Measurements from ENCODE around the gene IFNLR1. TPM values are rescaled to one million over a fixed set of nuclear protein-coding genes. Genes with fewer than 3 reads are reported as not detected.

IFNLR1 gene
- total RNA-seq, 2 experiments from 2014 or later, result 1.2 to 1.3 TPM

DNA sequence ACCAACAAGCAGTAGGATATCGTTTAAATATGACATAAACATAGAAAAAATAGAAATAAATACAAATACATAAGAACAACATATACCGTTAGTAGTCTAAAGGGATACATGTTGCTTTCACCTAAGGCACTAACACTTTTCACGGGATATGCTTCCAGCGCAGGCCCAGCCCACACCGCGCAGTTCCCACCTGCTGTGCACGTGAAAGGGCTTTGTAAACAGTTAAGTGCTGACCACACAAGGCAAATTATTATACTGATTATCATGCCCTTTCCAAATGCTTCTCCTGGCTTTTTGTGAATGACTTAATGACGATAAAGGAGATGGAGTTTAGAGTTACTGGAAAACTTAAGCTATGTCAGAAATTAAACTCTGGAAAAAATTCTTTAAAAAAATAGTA lies 32.9 kb downstream of the IFNLR1 start:
- Histone ChIP-seq H3K9me3 (ENCODE audit: control insufficient read depth in 1 of 2, insufficient read depth in 1 of 2, low read length in 2 of 2) (no peaks in the 10 kb centered on the region), H3K36me3 (ENCODE audit: insufficient read depth, low read length) (peaks cover 6% of the 10 kb centered on the region), H3K27ac (ENCODE audit: low read depth in 1 of 2, low read length in 2 of 2) (no peak overlapping the region), H3K27me3 (ENCODE audit: control insufficient read depth in 1 of 2, insufficient read depth in 2 of 2, low read length in 2 of 2) (peaks cover 11 to 23% of the 10 kb centered on the region in 2 experiments), H3K4me1 (ENCODE audit: insufficient read depth, low read length) (peaks cover 12% of the 10 kb centered on the region), H3K4me3 (ENCODE audit: low read length) (no peak overlapping the region)
- Mint-ChIP-seq H3K9me3 (no peaks in the 10 kb centered on the region), H3K36me3 (ENCODE audit: low read depth) (peaks cover under 1% of the 10 kb centered on the region), H3K27me3 (peaks cover 34% of the 10 kb centered on the region), H3K27ac (no peak overlapping the region), H3K4me1 (ENCODE audit: low read depth) (peaks cover 11% of the 10 kb centered on the region), H3K4me3 (no peak overlapping the region)
- TF ChIP-seq, protein P1, sequence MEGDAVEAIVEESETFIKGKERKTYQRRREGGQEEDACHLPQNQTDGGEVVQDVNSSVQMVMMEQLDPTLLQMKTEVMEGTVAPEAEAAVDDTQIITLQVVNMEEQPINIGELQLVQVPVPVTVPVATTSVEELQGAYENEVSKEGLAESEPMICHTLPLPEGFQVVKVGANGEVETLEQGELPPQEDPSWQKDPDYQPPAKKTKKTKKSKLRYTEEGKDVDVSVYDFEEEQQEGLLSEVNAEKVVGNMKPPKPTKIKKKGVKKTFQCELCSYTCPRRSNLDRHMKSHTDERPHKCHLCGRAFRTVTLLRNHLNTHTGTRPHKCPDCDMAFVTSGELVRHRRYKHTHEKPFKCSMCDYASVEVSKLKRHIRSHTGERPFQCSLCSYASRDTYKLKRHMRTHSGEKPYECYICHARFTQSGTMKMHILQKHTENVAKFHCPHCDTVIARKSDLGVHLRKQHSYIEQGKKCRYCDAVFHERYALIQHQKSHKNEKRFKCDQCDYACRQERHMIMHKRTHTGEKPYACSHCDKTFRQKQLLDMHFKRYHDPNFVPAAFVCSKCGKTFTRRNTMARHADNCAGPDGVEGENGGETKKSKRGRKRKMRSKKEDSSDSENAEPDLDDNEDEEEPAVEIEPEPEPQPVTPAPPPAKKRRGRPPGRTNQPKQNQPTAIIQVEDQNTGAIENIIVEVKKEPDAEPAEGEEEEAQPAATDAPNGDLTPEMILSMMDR (IDR thresholded peaks at IDR 0.05), result no peak
- CTCF ChIA-PET, result no interaction called here
- intact Hi-C loops (cut with DNase I, micrococcal nuclease), result no loop called here
- no peak for ATAC-seq (ENCODE audit: poor library complexity)
- POLR2A ChIA-PET, result no interaction called here
- DNase-seq, result no peak

DNA sequence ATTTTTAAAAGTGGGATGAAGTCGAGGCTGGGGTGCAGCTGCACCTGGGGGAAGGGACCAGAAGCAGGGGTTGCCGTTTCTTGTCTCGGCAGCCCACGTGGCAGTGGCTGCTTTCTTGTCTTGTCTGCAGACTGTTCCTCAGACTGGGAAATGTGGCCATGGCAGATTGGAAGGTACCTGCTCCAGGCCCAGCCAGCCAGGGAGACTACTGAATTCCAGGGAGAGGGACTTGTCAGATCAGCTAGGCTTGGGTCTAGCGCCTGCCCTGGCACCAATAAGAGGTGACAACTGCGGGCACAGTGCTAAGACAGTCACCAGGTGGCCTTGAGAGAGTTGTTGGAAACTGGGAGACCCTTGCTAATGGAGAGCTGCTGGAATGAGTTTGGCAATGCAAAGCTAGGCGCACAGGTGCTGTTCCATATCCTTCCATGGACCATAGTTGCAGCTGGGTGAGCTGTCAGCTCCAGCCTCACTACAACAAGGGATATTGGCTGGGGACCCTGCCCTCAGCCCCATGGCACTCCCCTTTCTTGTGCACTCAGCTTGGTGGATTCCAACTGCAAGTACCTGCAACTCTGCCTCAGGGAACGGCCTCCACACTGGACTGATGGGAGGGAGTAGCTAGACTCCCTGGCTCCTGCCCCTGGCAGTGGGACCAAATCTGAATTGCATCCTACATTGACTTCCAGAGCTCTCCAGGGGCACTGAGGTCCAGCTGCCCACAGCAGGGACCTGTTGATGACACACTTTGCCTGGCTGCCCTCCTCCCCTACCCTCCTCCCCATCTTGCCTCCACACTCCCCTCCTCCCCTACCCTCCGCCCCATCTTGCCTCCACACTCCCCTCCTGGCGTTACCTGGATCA lies 34.2 kb downstream of the IFNLR1 start:
- POLR2A ChIA-PET, result no interaction called here

GRCh38 chr1:24151175-24151533 lies 35.9 kb downstream of the IFNLR1 start:
- peak overlapping the region; percentile 44 for H3K4me3 Mint-ChIP-seq
- ChIA-PET CTCF (interaction anchor here (0.6 to 2.4 kb wide), 7 partner anchors 48 to 684 kb away, joined by 3 to 14 read pairs (median 5); no protein-coding TSS in a partner anchor), POLR2A (no interaction called here)
- H3K4me1 Mint-ChIP-seq (ENCODE audit: low read depth), result peaks cover 11% of the 10 kb centered on the region
- peaks cover 45% of the 10 kb centered on the region for H3K27me3 Mint-ChIP-seq
- H3K4me3 ChIP-seq (ENCODE audit: low read length), result no peak overlapping the region
- ATAC-seq (ENCODE audit: poor library complexity) (no peak), DNase-seq (peak in 1 of 14 experiments; percentile 10)
- peaks cover 12% of the 10 kb centered on the region for H3K4me1 ChIP-seq (ENCODE audit: insufficient read depth, low read length)
- H3K9me3 ChIP-seq (ENCODE audit: control insufficient read depth in 1 of 2, insufficient read depth in 1 of 2, low read length in 2 of 2), result no peaks in the 10 kb centered on the region
- no peaks in the 10 kb centered on the region for H3K36me3 Mint-ChIP-seq (ENCODE audit: low read depth)
- peaks cover 11 to 23% of the 10 kb centered on the region in 2 experiments for H3K27me3 ChIP-seq (ENCODE audit: control insufficient read depth in 1 of 2, insufficient read depth in 2 of 2, low read length in 2 of 2)
- intact Hi-C loops (cut with DNase I, micrococcal nuclease), result loop anchor here in 1 of 2 experiments (2.0 kb wide), 1 partner anchor 486 kb away; no protein-coding TSS in a partner anchor
- no peaks in the 10 kb centered on the region for H3K36me3 ChIP-seq (ENCODE audit: insufficient read depth, low read length)
- TF ChIP-seq, protein P1 (IDR thresholded peaks at IDR 0.05), result no peak
- H3K27ac Mint-ChIP-seq, result no peak overlapping the region
- H3K9me3 Mint-ChIP-seq, result no peaks in the 10 kb centered on the region
- no peak overlapping the region for H3K27ac ChIP-seq (ENCODE audit: low read depth in 1 of 2, low read length in 2 of 2)

More for the DNA sequence above, 34.2 kb downstream of the IFNLR1 start:
- H3K9me3 ChIP-seq (ENCODE audit: control insufficient read depth in 1 of 2, insufficient read depth in 1 of 2, low read length in 2 of 2), result no peaks in the 10 kb centered on the region
- H3K4me3 Mint-ChIP-seq, result no peak overlapping the region
- DNase-seq (no peak), ATAC-seq (ENCODE audit: poor library complexity) (no peak)
- H3K36me3 Mint-ChIP-seq (ENCODE audit: low read depth), result no peaks in the 10 kb centered on the region
- intact Hi-C loops (cut with DNase I, micrococcal nuclease), result no loop called here
- peaks cover 4% of the 10 kb centered on the region for H3K36me3 ChIP-seq (ENCODE audit: insufficient read depth, low read length)
- peaks cover 11 to 23% of the 10 kb centered on the region in 2 experiments for H3K27me3 ChIP-seq (ENCODE audit: control insufficient read depth in 1 of 2, insufficient read depth in 2 of 2, low read length in 2 of 2)
- H3K27ac ChIP-seq (ENCODE audit: low read depth in 1 of 2, low read length in 2 of 2), result no peak overlapping the region
- CTCF ChIA-PET, result interaction anchor here (1.3 to 1.7 kb wide), 2 partner anchors 678 to 682 kb away, joined by 3 read pairs; no protein-coding TSS in a partner anchor
- H3K27me3 Mint-ChIP-seq, result peaks cover 41% of the 10 kb centered on the region
- no peak overlapping the region for H3K27ac Mint-ChIP-seq
- TF ChIP-seq, protein P1 (IDR thresholded peaks at IDR 0.05), result no peak
- peaks cover 11% of the 10 kb centered on the region for H3K4me1 Mint-ChIP-seq (ENCODE audit: low read depth)
- peaks cover 12% of the 10 kb centered on the region for H3K4me1 ChIP-seq (ENCODE audit: insufficient read depth, low read length)
- no peaks in the 10 kb centered on the region for H3K9me3 Mint-ChIP-seq
- no peak overlapping the region for H3K4me3 ChIP-seq (ENCODE audit: low read length)
